Esophagus muscularis mucosa (tissue), 4 donors: ENCODE measurements around the gene PCSK6. TPM values are rescaled to one million over a fixed set of nuclear protein-coding genes. Genes with fewer than 3 reads are reported as not detected.

Experiments
- DNase-seq: peaks from one replicate; pipeline ENCODE4 v3.0.0-alpha.2; 2017; ENCODE audit errors: extremely low spot score
- H3K27ac ChIP-seq, 4 donors: fragments of 200-600 bp; sonication (generic); replicated peaks in 1 of 4; 1 replicate in 3 of 4; 2 replicates in 1 of 4; pipeline ENCODE4 v1.5.1; 2016 to 2019; ENCODE audit warnings: mild to moderate bottlenecking in 1 of 4
- H3K27me3 ChIP-seq, 4 donors: fragments of 200-600 bp; sonication (generic); one replicate each; pipeline versions ENCODE4 v1.5.1 to v1.6.0; 2016 to 2019
- H3K36me3 ChIP-seq, 4 donors: fragments of 200-600 bp; sonication (generic); one replicate each; pipeline ENCODE4 v1.5.1; 2016 to 2019
- H3K4me1 ChIP-seq, 4 donors: fragments of 200-600 bp; sonication (generic); one replicate each; pipeline ENCODE4 v1.5.1; 2016 to 2019
- H3K4me3 ChIP-seq, 4 donors: fragments of 200-600 bp; sonication (generic); 1 replicate in 2 of 4; 2 replicates in 2 of 4; pipeline ENCODE4 v1.5.1; 2016 to 2019; ENCODE audit warnings: mild to moderate bottlenecking in 4 of 4, moderate library complexity in 1 of 4
- H3K9me3 ChIP-seq, 4 donors: fragments of 200-600 bp; sonication (generic); 1 replicate in 3 of 4; 2 replicates in 1 of 4; pipeline ENCODE4 v1.5.1; 2016 to 2019
- CTCF ChIP-seq, 3 experiments: fragments of 200-600 bp in 2 of 3; fragments of 450-650 bp in 1 of 3; sonication (generic) in 2 of 3; IDR thresholded peaks; one replicate each; pipeline ENCODE4 v1.5.1; 2017 to 2019; ENCODE audit warnings: antibody characterized with exemption in 3 of 3, mild to moderate bottlenecking in 2 of 3, moderate library complexity in 1 of 3
- EP300 ChIP-seq: sonication (generic); formaldehyde crosslinking; IDR thresholded peaks from one replicate; pipeline ENCODE4 v1.6.1; 2017; ENCODE audit warnings: antibody characterized with exemption
- POLR2A ChIP-seq: fragments of 450-650 bp; IDR thresholded peaks from one replicate; pipeline ENCODE4 v1.6.1; 2017; ENCODE audit warnings: antibody characterized with exemption, moderate library complexity, mild to moderate bottlenecking, low read depth
- POLR2AphosphoS5 ChIP-seq, 2 donors: sonication (generic); formaldehyde crosslinking; IDR thresholded peaks; one replicate each; pipeline ENCODE4 v1.6.1; 2017; ENCODE audit warnings: antibody characterized with exemption in 2 of 2
- WGBS: methylation state at CpG from one replicate; pipeline ENCODE4 v1.1.5; 2018; 5-methylcytosine and 5-hydroxymethylcytosine counted together
- intact Hi-C: fragments of 100-400 bp; cut with DNase I; formaldehyde crosslinking; loops from one replicate; pipeline ENCODE4 v1.15.1; 2023
- total RNA-seq, 4 donors: library from RNA; depleted of rRNA; stranded (reverse); fragments of >200 nt; gene quantifications; one replicate each; pipeline versions ENCODE4 v1.1.0 to v1.2.1, GENCODE V29; 2016

PCSK6 gene
- total RNA-seq, 4 donors from 2014 or later, result 13.6 to 24.1 (median 15.3) TPM

DNA sequence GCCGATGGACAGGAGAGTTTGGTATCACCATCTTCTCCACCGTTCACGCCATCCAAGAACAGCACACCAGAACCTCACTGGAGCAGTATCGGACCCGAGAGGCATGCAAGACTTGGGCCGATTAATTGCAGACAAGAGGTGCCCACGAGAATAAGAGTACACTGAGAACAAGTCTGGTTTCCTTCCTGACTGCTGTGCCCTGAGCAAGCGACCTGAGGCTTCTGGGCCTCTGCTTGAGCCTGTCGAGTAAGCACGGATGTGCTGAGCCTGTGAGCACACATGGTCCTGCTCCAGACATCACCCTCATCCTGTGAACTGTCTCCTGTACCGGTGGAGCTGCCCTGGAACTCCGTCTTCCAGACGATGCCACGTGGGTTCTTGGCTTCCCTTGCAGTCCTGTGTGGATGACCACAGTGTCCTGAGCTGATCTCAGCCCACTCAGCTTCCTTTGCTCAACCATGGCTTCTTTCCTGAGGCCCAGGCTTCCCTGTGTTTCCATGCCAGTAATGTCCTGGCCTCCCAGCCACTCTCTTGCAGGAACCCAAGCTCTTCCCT is 160.1 kb downstream of the PCSK6 start:
- no peaks in the 10 kb centered on the region for H3K4me1 ChIP-seq
- intact Hi-C loops, result no loop called here
- WGBS, result 89% methylated on average over 13 of the region's 14 CpGs
- no peak overlapping the region for H3K4me3 ChIP-seq
- no peak overlapping the region for H3K27ac ChIP-seq
- peaks cover 0 to 16% (median 0%) of the 10 kb centered on the region in 4 donors for H3K27me3 ChIP-seq
- no peak for DNase-seq
- no peaks in the 10 kb centered on the region for H3K9me3 ChIP-seq
- TF ChIP-seq EP300, result no peak
- TF ChIP-seq CTCF (IDR thresholded peaks at IDR 0.05), result no peak
- TF ChIP-seq POLR2AphosphoS5 (IDR thresholded peaks at IDR 0.05), result no peak
- no peak for TF ChIP-seq POLR2A
- H3K36me3 ChIP-seq, result peaks cover 0 to 18% (median 0%) of the 10 kb centered on the region in 4 donors

DNA sequence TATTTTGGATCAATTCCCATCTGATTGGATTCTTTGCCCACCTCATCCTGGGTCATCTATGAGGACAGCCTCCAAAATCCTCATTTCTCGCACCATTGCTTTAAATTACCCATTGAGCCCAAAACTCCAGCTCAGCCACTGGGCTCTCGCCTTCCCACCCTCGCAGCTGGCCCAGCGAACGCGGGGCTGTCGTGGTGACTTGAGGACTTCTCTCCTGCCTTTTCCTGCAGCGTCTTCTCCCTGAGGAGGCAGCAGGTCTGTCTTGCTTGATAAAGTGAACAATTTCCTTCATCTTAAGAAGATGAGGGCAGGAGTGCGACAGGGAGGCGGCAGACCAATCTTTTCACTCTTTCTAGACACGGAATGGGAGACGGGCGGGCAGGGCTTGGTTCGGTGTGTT is 161.5 kb downstream of the PCSK6 start:
- Histone ChIP-seq H3K36me3 (peaks cover 0 to 21% (median 0%) of the 10 kb centered on the region in 4 donors), H3K27ac (no peak overlapping the region), H3K4me1 (no peaks in the 10 kb centered on the region), H3K4me3 (no peak overlapping the region), H3K9me3 (no peaks in the 10 kb centered on the region), H3K27me3 (peaks cover 0 to 16% (median 0%) of the 10 kb centered on the region in 4 donors)
- TF ChIP-seq POLR2A (no peak), EP300 (no peak), CTCF (IDR thresholded peaks at IDR 0.05) (no peak), POLR2AphosphoS5 (IDR thresholded peaks at IDR 0.05) (no peak)
- 90% methylated on average over 14 of the region's 14 CpGs for WGBS
- no peak for DNase-seq
- intact Hi-C loops, result no loop called here

DNA sequence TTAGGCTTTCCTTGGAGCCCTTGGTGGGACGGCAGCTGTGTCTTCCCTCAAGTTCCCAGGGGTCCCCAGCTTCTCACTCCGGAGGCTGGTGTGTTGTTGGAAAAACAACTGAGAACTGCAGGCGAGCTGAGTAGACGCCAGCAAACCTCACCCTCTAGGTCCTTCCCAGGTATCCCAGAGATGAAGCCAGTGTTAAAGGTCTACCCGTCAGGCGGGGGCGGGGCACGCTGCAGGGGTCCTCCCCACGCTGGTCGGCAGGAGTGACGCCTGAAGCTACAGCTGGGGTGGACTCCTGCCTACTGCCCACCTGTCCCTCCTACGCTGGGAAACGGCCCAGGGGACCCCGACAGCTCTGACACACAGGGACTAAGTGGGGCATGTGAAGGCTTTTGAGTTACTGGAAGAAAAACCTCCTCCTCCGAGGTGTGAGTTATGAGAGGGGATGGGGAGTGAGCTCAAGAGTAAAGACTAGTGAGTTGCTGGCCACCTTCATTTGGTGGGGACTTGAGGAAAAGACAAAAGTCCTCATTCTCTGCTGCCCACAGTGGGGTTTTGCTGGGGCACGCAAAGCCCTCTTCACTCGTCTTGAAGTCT is 162.3 kb downstream of the PCSK6 start:
- WGBS, result 59% methylated on average over 6 of the region's 17 CpGs
- Histone ChIP-seq H3K9me3 (no peaks in the 10 kb centered on the region), H3K27me3 (peaks cover 0 to 20% (median 0%) of the 10 kb centered on the region in 4 donors), H3K4me1 (no peaks in the 10 kb centered on the region), H3K27ac (no peak overlapping the region), H3K36me3 (peaks cover 0 to 26% (median 0%) of the 10 kb centered on the region in 4 donors), H3K4me3 (no peak overlapping the region)
- intact Hi-C loops, result no loop called here
- TF ChIP-seq EP300 (no peak), CTCF (IDR thresholded peaks at IDR 0.05) (no peak), POLR2A (no peak), POLR2AphosphoS5 (IDR thresholded peaks at IDR 0.05) (no peak)
- no peak for DNase-seq

- intact Hi-C loops, result no loop called here
- H3K36me3 ChIP-seq, result peaks cover 0 to 32% (median 0%) of the 10 kb centered on the region in 4 donors
- no peaks in the 10 kb centered on the region for H3K4me1 ChIP-seq
- no peak overlapping the region for H3K4me3 ChIP-seq
- H3K9me3 ChIP-seq, result no peaks in the 10 kb centered on the region
- DNase-seq, result no peak
- TF ChIP-seq POLR2AphosphoS5 (IDR thresholded peaks at IDR 0.05) (no peak), CTCF (IDR thresholded peaks at IDR 0.05) (no peak), EP300 (no peak)
- WGBS, result 78% methylated on average over 19 of the region's 21 CpGs
- peaks cover 0 to 21% (median 0%) of the 10 kb centered on the region in 4 donors for H3K27me3 ChIP-seq
- no peak overlapping the region for H3K27ac ChIP-seq
Observed at GRCh38 chr15:101326462-101327146, 162.9 kb downstream of the PCSK6 start.
